Stimulated activated CD8-positive, alpha-beta memory T cell treated with anti-CD3 and anti-CD28 coated beads, Interleukin-4, amount 100 ng/mL, for 1 hour (primary cell): ENCODE results near the gene SLC32A1.

Experiments
- DNase-seq, 2 donors: peaks; one replicate each; pipeline ENCODE4 v3.0.0-alpha.2; 2020; ENCODE audit warnings: low read depth in 2 of 2, low spot score in 1 of 2

SLC32A1 gene

GRCh38 chr20:38725148-38725901 lies 1.0 kb downstream of the SLC32A1 start:
- DNase-seq = no peak

DNA sequence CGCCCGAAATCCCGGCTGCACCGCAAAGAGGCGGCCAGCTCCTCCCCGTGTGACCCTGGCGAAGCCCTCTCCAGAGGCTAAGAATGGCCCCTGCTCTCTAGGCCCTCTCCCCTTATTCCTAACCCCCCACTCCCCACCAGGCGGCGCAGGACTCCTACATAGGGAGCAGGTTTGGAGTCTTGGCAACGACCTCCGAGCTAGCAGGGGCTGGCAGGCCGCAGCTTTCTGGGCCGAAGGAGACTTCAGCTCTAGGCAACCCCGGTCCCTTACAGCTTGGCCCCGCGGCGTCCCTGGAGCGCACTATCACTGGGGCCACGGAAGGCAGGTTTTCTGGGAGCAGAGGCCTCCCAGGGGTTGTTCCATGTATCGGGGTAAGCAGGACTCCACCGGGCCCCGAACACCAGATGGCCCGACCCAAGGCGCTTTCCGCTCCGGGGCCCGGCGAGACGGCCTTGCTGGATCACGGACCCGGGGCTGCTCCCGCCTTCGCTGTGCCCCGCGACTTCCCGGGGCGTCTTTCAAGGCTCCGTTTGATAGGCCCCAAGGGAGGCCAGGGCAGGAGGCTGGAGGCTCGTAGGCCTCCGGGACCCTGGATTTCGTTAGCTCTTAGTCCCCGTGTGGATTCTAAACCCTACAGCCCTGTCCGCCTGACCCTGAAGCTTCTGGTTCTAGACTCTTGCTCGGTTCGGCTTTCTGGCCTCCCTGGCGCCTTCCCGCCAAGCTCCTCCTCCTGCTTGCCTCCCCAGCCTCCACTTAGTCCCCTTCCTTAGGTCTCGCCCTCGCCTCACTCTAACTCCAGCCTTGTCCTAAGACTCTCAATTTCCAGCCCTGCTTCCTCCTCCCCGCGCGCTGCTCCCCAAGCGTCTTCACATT lies 1.9 kb downstream of the SLC32A1 start:
- DNase-seq = no peak

DNA sequence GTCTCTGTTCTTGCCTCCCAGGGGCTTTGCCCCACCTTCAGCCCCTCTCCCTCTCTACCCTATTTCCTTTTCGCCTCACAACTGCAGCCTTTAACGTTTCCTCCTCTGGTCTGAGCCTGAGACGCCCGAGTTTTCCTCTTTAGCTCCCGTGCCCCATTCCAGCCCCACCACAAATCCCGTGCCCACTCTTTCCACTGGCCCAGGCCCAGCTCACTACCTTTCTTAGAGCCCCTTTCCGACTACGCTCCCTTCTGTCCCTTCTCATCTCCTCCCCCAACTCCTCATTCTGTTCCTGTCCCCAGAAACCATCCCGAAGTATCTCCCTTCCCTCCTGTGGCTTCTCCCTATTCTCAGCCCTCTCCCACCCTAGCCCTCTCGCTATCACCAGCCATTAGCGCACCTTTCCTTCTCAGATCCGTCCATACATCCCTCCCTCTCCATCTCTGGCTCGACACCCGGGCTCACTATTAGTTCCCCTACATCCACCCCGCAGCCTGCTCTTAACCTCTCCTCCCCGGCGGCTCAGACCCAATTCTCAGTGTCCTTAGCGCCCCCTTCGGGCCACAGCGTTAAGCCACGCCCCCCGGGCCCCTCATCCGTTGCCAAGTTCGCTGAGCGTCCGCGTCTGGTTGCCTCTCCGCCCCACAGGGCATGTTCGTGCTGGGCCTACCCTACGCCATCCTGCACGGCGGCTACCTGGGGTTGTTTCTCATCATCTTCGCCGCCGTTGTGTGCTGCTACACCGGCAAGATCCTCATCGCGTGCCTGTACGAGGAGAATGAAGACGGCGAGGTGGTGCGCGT lies 2.7 kb downstream of the SLC32A1 start:
- no peak for DNase-seq

DNA sequence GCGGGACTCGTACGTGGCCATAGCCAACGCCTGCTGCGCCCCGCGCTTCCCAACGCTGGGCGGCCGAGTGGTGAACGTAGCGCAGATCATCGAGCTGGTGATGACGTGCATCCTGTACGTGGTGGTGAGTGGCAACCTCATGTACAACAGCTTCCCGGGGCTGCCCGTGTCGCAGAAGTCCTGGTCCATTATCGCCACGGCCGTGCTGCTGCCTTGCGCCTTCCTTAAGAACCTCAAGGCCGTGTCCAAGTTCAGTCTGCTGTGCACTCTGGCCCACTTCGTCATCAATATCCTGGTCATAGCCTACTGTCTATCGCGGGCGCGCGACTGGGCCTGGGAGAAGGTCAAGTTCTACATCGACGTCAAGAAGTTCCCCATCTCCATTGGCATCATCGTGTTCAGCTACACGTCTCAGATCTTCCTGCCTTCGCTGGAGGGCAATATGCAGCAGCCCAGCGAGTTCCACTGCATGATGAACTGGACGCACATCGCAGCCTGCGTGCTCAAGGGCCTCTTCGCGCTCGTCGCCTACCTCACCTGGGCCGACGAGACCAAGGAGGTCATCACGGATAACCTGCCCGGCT lies 3.4 kb downstream of the SLC32A1 start:
- DNase-seq = no peak

DNA sequence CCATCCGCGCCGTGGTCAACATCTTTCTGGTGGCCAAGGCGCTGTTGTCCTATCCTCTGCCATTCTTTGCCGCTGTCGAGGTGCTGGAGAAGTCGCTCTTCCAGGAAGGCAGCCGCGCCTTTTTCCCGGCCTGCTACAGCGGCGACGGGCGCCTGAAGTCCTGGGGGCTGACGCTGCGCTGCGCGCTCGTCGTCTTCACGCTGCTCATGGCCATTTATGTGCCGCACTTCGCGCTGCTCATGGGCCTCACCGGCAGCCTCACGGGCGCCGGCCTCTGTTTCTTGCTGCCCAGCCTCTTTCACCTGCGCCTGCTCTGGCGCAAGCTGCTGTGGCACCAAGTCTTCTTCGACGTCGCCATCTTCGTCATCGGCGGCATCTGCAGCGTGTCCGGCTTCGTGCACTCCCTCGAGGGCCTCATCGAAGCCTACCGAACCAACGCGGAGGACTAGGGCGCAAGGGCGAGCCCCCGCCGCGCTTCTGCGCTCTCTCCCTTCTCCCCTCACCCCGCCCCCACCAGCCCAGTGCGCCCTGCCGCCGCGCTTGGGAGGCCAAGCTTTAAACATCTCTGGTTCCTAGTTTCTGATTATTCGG lies 4.0 kb downstream of the SLC32A1 start:
- DNase-seq = no peak

- no peak for DNase-seq
These were observed 4.8 kb downstream of the SLC32A1 start for GRCh38 chr20:38728911-38729642.

- DNase-seq = no peak
These were observed 5.5 kb downstream of the SLC32A1 start for GRCh38 chr20:38729767-38730166.

GRCh38 chr20:38730167-38730988 lies 6.1 kb downstream of the SLC32A1 start:
- no peak for DNase-seq

DNA sequence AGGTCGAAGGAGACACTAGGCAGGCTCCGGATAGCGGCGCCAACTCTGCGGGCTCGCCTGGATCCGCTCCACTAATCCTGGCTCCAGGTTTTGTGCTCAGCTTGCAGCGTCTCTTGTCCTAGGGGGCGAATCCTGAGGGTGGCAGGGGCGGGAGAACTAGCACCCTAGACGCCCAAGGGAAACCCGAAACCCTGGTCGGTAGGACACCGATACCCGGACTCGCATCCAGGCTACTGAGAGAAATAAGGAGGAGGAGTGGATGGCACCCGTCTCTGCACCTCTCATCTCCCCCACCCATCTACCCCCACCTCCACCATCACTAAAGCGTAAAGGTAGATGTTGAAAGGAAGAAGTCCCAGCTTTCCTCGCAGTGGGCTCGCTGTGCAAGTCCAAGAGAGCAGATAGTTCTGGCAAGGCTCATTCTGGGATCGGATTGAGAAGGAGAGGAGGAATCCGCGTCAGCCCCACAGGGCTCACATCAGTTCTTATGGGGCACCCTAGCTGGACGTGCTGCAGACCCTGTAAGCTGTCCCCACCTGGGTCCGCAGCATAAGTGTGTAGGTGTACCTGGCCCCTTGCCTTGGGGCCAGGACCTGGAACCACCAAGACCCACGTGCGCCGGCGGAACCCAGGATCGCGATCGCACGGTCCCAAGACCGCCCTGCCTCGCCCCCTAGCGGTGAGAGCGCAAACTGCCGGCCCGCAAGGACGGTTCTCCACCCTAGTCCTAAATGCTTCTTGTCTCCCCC lies 6.9 kb downstream of the SLC32A1 start:
- peak; percentile 58 to 64 for DNase-seq

GRCh38 chr20:38731738-38732113 lies 7.4 kb downstream of the SLC32A1 start:
- DNase-seq = no peak

GRCh38 chr20:38732981-38733380 lies 8.7 kb downstream of the SLC32A1 start:
- no peak for DNase-seq

- DNase-seq = no peak
These were observed 10.9 kb downstream of the SLC32A1 start for GRCh38 chr20:38735172-38735571.

DNA sequence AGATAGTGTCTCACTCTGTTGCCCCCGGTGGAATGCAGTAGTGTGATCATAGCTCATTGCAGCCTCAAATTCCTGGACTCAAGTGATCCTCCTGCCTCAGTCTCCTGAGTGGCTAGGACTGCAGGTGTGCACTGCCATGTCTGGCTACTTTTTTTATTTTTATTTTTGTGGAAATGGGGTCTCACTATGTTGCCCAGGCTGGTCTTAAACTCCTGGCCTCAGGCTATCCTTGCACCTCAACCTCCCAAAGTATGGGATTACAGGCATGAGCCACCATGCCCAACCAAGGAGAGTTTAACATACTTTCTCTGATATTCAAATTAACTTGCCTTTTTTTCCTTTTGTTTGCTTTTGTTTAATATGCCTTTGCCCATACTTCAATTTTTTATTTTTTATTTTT lies 13.6 kb downstream of the SLC32A1 start:
- no peak for DNase-seq

DNA sequence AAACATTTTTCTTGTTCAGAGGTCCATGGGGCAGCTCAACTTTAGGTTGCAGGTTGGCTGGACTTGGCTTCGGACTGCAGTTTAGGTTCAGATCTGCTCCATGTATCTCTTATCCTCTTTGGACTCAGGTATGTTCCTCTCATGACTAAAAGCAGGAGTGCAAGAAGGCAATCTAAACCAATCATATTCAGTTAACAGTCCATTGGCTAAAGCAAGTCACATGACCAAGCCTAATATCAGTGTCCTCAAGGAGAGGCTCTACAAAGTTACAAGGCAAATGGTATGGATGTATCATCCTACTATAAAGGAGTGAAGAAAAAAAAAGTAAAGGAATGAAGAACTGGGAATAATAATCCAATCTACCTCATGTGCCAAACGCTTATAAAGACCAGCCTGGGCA lies 21.5 kb downstream of the SLC32A1 start:
- no peak for DNase-seq

DNA sequence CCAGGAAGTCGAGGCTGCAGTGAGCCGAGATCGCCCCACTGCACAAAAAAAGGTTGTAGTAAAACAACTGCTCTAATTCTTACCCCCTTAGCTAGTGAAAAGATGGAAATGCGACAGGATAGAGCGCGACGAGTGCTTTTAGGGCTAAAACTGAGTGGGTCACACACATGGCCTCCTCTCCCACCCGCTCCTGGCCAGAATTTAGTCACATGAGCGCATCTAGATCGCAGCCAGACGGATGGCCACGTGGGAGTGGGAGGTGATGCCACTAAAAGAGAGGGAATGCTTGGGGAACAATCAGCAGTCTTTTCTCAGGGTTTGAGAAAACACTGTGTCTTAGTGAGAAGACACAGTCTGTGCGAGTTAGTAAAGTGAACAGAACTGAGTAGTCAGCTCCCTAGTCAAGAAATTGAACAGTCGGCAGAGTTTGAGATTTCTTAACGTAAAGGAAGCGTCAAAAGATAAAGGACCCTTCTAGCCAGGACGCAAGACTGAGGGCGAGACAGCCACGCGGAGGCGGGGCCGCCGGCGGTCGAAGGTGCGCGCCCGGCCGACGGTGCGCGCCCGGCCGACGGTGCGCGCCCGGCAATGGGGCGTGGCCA lies 23.3 kb downstream of the SLC32A1 start:
- no peak for DNase-seq

DNA sequence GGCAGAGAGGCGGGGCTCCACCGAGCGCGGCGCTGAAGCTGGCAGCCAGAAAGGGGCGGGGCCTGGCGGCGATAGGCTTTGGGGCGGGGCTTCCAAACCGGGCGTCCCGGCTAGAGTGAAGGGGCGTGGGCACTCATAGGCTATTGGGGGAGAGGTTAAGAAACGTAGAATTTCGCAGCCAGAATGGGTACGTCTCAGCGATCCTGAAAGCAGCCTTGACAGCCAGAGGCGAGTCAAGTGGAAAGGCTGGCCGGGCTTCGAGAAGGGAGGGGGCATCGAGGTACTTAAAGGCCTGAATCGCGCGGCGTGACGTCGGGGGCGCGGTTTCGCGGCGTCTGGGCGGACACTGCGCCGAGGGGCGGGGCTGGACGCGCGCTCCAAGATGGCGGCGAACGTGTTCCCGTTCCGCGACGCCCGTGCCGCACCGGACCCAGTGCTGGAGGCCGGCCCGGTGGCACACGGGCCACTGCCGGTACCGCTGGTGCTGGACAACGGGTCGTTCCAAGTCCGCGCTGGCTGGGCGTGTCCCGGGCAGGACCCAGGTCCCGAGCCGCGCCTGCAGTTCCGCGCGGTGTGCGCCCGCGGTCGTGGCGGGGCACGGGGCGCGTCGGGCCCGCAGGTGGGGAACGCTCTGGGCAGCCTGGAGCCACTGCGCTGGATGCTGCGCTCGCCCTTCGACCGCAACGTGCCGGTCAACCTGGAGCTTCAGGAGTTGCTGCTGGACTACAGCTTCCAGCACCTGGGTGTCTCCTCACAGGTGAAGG lies 24.0 kb downstream of the SLC32A1 start, which contains the start of gene ACTR5:
TSS of gene ACTR5 (plus strand) at position 364 of the 764 bp plus-strand sequence. CDS start at position 383, 19 bp downstream.
- peak; percentile 96 to 98 for DNase-seq

DNA sequence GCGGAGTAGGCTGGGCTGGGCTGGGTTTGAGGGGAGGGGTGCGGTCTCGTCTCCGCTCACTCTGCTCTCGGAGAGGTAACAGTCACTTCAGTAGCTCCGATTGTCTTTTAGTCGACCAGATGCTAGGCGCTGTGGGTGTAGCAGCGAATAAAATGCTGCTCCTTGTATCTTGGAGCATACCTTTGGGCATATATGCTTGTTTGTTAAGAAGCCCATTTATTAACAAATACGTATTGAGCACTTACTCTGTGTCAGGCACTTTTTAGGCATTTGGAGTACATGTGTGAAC lies 24.5 kb downstream of the SLC32A1 start:
- no peak for DNase-seq
